CD8-positive, alpha-beta memory T cell (primary cell): ENCODE data around the gene LMTK3. TPM values are rescaled to one million over a fixed set of nuclear protein-coding genes. Genes with fewer than 3 reads are reported as not detected.
A peak's percentile ranks its signal among the peaks of the same experiment; 100 is the strongest.

Experiments used
- CTCF ChIA-PET: fragments of 350-600 bp; sonication (Branson Sonifier 250); formaldehyde crosslinking; loops from one replicate; lab custom pipeline; 2021; ENCODE audit warnings: antibody characterized with exemption; lab: Charles Lee
- POLR2A ChIA-PET: fragments of 350-600 bp; sonication (Branson Sonifier 250); formaldehyde crosslinking; loops from one replicate; lab custom pipeline; 2021; ENCODE audit warnings: antibody characterized with exemption; lab: Charles Lee
- DNase-seq, 5 donors: peaks; one replicate each; pipeline versions ENCODE4 v3.0.0 to v3.0.0-alpha.2; 2020 to 2022; ENCODE audit warnings: mixed read lengths in 1 of 5
- H3K27ac ChIP-seq: one replicate; pipeline ENCODE4 v1.7.0; 2013; ENCODE audit warnings: low read depth, mild to moderate bottlenecking, low read length, moderate library complexity
- H3K27me3 ChIP-seq: 2 replicates; pipeline ENCODE4 v1.7.0; 2013; ENCODE audit warnings: low read length, mild to moderate bottlenecking; ENCODE audit not compliant: insufficient read depth, poor library complexity, severe bottlenecking
- H3K36me3 ChIP-seq: 2 replicates; pipeline ENCODE4 v1.7.0; 2013; ENCODE audit warnings: mild to moderate bottlenecking, low read length, moderate library complexity; ENCODE audit not compliant: insufficient read depth
- H3K4me1 ChIP-seq: 2 replicates; pipeline ENCODE4 v1.7.0; 2013; ENCODE audit warnings: mild to moderate bottlenecking, low read length, moderate library complexity; ENCODE audit not compliant: insufficient read depth
- H3K4me3 ChIP-seq: 2 replicates; pipeline ENCODE4 v1.7.0; 2013; ENCODE audit warnings: mild to moderate bottlenecking, low read length
- H3K9me3 ChIP-seq: 2 replicates; pipeline ENCODE4 v1.7.0; 2013; ENCODE audit warnings: mild to moderate bottlenecking, low read length
- H3K27ac Mint-ChIP-seq, 8 donors: one replicate each; pipeline ENCODE4 v1.8.0; 2020 to 2021; ENCODE audit warnings: mixed read lengths in 8 of 8, mild to moderate bottlenecking in 6 of 8, inconsistent platforms in 3 of 8, moderate library complexity in 3 of 8
- H3K27me3 Mint-ChIP-seq, 2 donors: one replicate each; pipeline ENCODE4 v1.8.0; 2020 to 2021; ENCODE audit warnings: mixed read lengths in 2 of 2, mild to moderate bottlenecking in 1 of 2, moderate library complexity in 1 of 2
- H3K36me3 Mint-ChIP-seq, 3 donors: one replicate each; pipeline ENCODE4 v1.8.0; 2020 to 2021; ENCODE audit warnings: mixed read lengths in 3 of 3, inconsistent platforms in 1 of 3, mild to moderate bottlenecking in 1 of 3
- H3K4me1 Mint-ChIP-seq, 3 donors: one replicate each; pipeline ENCODE4 v1.8.0; 2020 to 2021; ENCODE audit warnings: mixed read lengths in 3 of 3, inconsistent platforms in 1 of 3, mild to moderate bottlenecking in 1 of 3
- H3K4me3 Mint-ChIP-seq, 7 donors: one replicate each; pipeline ENCODE4 v1.8.0; 2020 to 2021; ENCODE audit warnings: mixed read lengths in 7 of 7, mild to moderate bottlenecking in 6 of 7, moderate library complexity in 4 of 7, inconsistent platforms in 2 of 7
- H3K9me3 Mint-ChIP-seq, 5 donors: one replicate each; pipeline ENCODE4 v1.8.0; 2020 to 2022; ENCODE audit warnings: mixed read lengths in 5 of 5, mild to moderate bottlenecking in 3 of 5, moderate library complexity in 2 of 5, inconsistent platforms in 1 of 5
- polyA plus RNA-seq: library from polyadenylated mRNA; unstranded; fragments of 300-500 nt; fragmentation: Illumina TruSeq; gene quantifications from one replicate; pipeline ENCODE4 v1.2.3, GENCODE V29; 2021
- total RNA-seq, 2 experiments: library from RNA; stranded (reverse); gene quantifications; one replicate each; pipeline ENCODE4 v1.2.3, GENCODE V29; 2021

The LMTK3 gene
- total and polyA plus RNA-seq, 3 experiments from 2014 or later: 4.6 to 4.7 TPM; not detected in 1

DNA sequence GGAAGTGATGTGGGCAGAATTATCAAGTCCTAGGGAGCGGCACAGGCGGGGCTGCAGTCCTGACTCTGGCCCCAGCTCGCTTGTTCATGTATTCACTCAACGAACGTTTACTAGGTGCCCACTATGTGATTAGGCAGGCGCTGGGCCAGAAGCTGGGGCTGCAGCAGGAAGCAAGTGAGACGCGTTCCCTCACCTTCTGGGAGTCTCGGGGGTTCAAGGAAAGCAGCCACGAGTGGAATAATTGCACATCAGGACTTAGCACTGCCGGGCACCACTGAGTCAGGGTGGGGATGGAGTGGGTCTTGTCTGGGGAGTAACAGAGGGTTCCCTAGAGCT lies 2.5 kb upstream of the LMTK3 start:
- Histone ChIP-seq H3K9me3 (no peaks in the 10 kb centered on the region), H3K27me3 (no peaks in the 10 kb centered on the region), H3K36me3 (no peaks in the 10 kb centered on the region), H3K4me3 (peak overlapping the region; percentile 89), H3K27ac (no peak overlapping the region), H3K4me1 (peaks cover 28% of the 10 kb centered on the region)
- H3K36me3 Mint-ChIP-seq: peaks cover 0 to 7% (median 0%) of the 10 kb centered on the region in 3 donors
- H3K4me1 Mint-ChIP-seq: peaks cover 13 to 16% (median 15%) of the 10 kb centered on the region in 3 donors
- no peaks in the 10 kb centered on the region for H3K9me3 Mint-ChIP-seq
- H3K27me3 Mint-ChIP-seq: no peaks in the 10 kb centered on the region
- H3K4me3 Mint-ChIP-seq: peak overlapping the region in 1 of 7 donors; percentile 39
- ChIA-PET CTCF (interaction anchor here (2.0 kb wide), 1 partner anchor 70 kb away, joined by 7 read pairs; no protein-coding TSS in a partner anchor), POLR2A (interaction anchor here (0.6 to 1.2 kb wide), 4 partner anchors 21 to 755 kb away, joined by 3 to 5 read pairs (median 3); partner anchors contain the start of gene RPL18)
- DNase-seq: no peak
- peak overlapping the region in 3 of 8 donors; percentile 70 to 90 (median 90) for H3K27ac Mint-ChIP-seq

DNA sequence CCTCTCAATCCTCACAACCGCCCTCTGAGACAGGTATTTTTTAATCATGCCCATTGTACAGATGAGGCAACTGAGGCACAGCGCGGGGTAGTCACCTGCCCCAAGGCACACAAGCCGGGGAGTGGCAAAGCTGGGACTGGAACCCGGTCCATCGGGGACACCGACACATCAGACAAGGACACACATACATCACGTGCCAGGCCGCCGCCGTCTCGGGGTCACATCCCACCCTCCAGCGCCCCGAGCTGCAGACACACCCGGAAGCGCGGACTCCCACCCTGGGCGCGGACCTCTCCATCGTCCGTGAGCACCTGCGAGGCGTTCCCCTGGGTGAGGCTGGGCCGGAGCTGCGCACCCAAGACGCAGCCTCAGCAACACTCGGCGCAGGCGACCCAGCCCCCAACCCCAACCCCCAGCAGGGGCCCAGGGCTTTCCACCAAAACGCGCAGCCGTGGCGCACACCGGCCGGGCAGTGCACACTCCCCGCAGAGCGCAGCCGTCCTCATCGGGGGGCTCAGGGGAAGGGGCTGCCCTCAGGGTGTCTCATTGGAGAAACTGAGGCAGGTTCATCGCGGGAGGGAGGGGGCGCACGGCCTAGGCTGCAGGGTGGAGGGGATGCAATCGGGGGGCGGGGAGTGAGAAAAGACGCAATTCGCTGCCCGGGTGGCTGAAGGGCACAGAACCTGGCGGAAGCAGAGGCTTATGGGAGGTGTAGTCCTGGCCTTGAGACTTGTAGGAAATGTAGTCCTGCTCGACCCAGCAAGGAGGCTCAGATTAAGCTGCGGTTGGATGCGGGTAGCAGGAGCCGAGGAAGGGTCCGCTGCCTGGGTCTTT lies 1.9 kb upstream of the LMTK3 start:
- Histone ChIP-seq H3K36me3 (no peaks in the 10 kb centered on the region), H3K4me3 (peak overlapping the region; percentile 89), H3K27ac (peak overlapping the region; percentile 59), H3K9me3 (no peaks in the 10 kb centered on the region), H3K27me3 (no peaks in the 10 kb centered on the region), H3K4me1 (peaks cover 28% of the 10 kb centered on the region)
- Mint-ChIP-seq H3K27ac (peak overlapping the region in 6 of 8 donors; percentile 70 to 92 (median 90)), H3K4me1 (peaks cover 13 to 16% (median 15%) of the 10 kb centered on the region in 3 donors), H3K9me3 (no peaks in the 10 kb centered on the region), H3K36me3 (peaks cover 0 to 7% (median 0%) of the 10 kb centered on the region in 3 donors), H3K4me3 (no peak overlapping the region), H3K27me3 (no peaks in the 10 kb centered on the region)
- peak; percentile 58 to 85 (median 65) for DNase-seq
- POLR2A ChIA-PET: interaction anchor here (0.6 to 1.2 kb wide), 4 partner anchors 20 to 754 kb away, joined by 3 to 5 read pairs (median 3); partner anchors contain the start of gene RPL18
- CTCF ChIA-PET: interaction anchor here (2.0 kb wide), 1 partner anchor 71 kb away, joined by 7 read pairs; no protein-coding TSS in a partner anchor

DNA sequence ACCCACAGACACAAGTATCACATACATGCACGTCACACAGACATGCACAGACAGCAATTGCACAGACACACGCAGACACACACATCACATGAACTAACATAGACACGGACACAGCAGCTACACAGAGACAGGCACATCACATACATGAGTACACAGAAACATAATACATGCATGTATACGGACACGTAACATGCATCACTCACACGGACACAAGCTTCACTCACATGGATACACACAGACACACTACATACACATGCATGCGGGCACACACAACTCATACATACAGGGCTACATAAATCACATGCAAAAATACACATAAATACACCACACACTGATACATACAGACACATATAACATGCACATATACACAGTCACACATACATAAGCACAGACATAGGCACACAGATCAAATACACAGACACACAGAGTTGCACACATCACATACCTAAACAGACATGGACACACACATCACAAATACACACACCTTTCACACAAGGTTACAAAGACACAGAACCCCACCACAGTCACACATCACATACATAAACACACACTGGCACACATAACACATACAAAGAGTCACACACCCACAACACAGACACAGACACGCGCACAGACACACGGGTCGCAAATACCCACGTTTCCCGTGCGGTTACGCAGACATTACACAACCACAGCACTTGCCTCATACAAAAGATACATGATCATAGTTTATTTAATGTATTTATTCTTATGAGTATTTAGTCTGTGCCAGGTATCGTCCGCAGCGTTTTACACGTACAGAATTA lies 1.1 kb upstream of the LMTK3 start:
- H3K4me3 Mint-ChIP-seq: no peak overlapping the region
- no peaks in the 10 kb centered on the region for H3K36me3 ChIP-seq
- peaks cover 28% of the 10 kb centered on the region for H3K4me1 ChIP-seq
- H3K27me3 Mint-ChIP-seq: no peaks in the 10 kb centered on the region
- no peaks in the 10 kb centered on the region for H3K9me3 Mint-ChIP-seq
- no peaks in the 10 kb centered on the region for H3K9me3 ChIP-seq
- POLR2A ChIA-PET: no interaction called here
- no peaks in the 10 kb centered on the region for H3K27me3 ChIP-seq
- peak overlapping the region; percentile 89 for H3K4me3 ChIP-seq
- peak in 2 of 5 donors; percentile 22 to 35 for DNase-seq
- H3K27ac ChIP-seq: peak overlapping the region; percentile 28
- peaks cover 13 to 16% (median 15%) of the 10 kb centered on the region in 3 donors for H3K4me1 Mint-ChIP-seq
- CTCF ChIA-PET: interaction anchor here (0.6 to 2.0 kb wide), 3 partner anchors 18 to 72 kb away, joined by 3 to 7 read pairs (median 3); no protein-coding TSS in a partner anchor
- no peak overlapping the region for H3K27ac Mint-ChIP-seq
- H3K36me3 Mint-ChIP-seq: peaks cover 0 to 15% (median under 1%) of the 10 kb centered on the region in 3 donors

GRCh38 chr19:48511321-48511731 lies 309 bp downstream of the LMTK3 start:
- no peaks in the 10 kb centered on the region for H3K9me3 ChIP-seq
- no peaks in the 10 kb centered on the region for H3K36me3 ChIP-seq
- Mint-ChIP-seq H3K4me3 (peak overlapping the region in 6 of 7 donors; percentile 54 to 90 (median 86)), H3K36me3 (peaks cover 0 to 22% (median 3%) of the 10 kb centered on the region in 3 donors), H3K4me1 (peaks cover 13 to 16% (median 15%) of the 10 kb centered on the region in 3 donors), H3K9me3 (no peaks in the 10 kb centered on the region), H3K27ac (peak overlapping the region in 2 of 8 donors; percentile 14 to 76), H3K27me3 (no peaks in the 10 kb centered on the region)
- ChIA-PET CTCF (interaction anchor here (1.0 kb wide), 1 partner anchor 22 kb away, joined by 4 read pairs; no protein-coding TSS in a partner anchor), POLR2A (interaction anchor here (0.6 to 0.9 kb wide), 2 partner anchors 96 to 126 kb away, joined by 3 read pairs; partner anchors contain the start of gene DBP)
- no peak overlapping the region for H3K4me3 ChIP-seq
- no peak overlapping the region for H3K27ac ChIP-seq
- DNase-seq: peak in 1 of 5 donors; percentile 63
- peaks cover 28% of the 10 kb centered on the region for H3K4me1 ChIP-seq
- H3K27me3 ChIP-seq: no peaks in the 10 kb centered on the region

DNA sequence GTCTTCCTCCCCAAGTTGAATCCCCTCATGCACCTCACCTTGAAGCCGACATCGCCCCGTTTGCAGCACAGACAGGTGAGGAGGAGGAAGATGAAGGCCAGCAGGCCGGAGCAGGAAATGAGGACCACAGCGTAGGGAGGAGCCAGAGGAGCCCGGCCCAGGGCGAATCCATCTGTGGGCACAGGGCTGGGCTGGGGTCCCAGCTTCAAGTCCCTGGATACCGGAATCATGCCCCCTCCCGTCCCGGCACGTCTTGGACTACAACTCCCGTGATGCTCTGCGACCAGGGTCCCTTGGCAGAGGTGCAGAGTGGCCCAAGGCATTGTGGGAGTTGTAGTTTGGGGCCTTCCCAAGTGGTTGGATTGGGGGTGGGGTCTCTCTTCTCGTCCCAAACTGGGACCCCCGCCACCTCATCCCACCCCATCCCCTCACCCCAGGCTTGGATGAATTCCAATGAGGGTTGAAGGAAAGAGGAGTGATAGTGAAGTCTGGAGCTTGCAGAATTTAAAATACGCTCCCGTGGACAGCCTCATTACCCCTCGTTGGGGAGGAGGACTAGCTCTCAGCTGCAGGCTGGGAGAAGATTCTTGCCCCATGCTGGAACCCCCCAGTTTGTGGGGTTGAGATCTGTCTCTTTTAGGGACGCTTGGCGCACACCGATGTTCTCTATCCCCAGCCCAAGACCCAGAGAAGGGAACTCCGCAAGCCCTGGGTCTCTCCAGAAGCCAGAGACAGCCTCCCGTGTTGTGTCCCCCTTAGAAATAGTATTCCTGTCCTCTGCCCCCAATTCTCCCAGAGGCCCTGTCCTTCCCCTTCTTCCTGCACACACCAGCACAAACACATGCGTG lies 990 bp downstream of the LMTK3 start:
- Mint-ChIP-seq H3K36me3 (peaks cover 0 to 25% (median 3%) of the 10 kb centered on the region in 3 donors), H3K4me1 (peaks cover 13 to 16% (median 15%) of the 10 kb centered on the region in 3 donors), H3K9me3 (no peaks in the 10 kb centered on the region), H3K4me3 (peak overlapping the region in 6 of 7 donors; percentile 82 to 92 (median 88)), H3K27ac (peak overlapping the region; percentile 14 to 90 (median 80)), H3K27me3 (no peaks in the 10 kb centered on the region)
- ChIA-PET POLR2A (interaction anchor here (0.6 to 0.9 kb wide), 2 partner anchors 96 to 127 kb away, joined by 3 read pairs; partner anchors contain the start of gene DBP), CTCF (interaction anchor here (1.0 kb wide), 1 partner anchor 21 kb away, joined by 4 read pairs; no protein-coding TSS in a partner anchor)
- no peaks in the 10 kb centered on the region for H3K9me3 ChIP-seq
- DNase-seq: peak; percentile 63 to 86 (median 68)
- H3K27me3 ChIP-seq: no peaks in the 10 kb centered on the region
- H3K4me3 ChIP-seq: peak overlapping the region; percentile 76
- peaks cover 28% of the 10 kb centered on the region for H3K4me1 ChIP-seq
- H3K27ac ChIP-seq: no peak overlapping the region
- H3K36me3 ChIP-seq: no peaks in the 10 kb centered on the region

- Mint-ChIP-seq H3K27me3 (no peaks in the 10 kb centered on the region), H3K36me3 (peaks cover 0 to 25% (median 3%) of the 10 kb centered on the region in 3 donors), H3K27ac (peak overlapping the region in 3 of 8 donors; percentile 12 to 71 (median 54)), H3K9me3 (no peaks in the 10 kb centered on the region), H3K4me1 (peaks cover 13 to 16% (median 15%) of the 10 kb centered on the region in 3 donors), H3K4me3 (peak overlapping the region in 4 of 7 donors; percentile 15 to 50 (median 23))
- H3K27ac ChIP-seq: no peak overlapping the region
- no peak for DNase-seq
- ChIA-PET CTCF (interaction anchor here (1.0 to 7.2 kb wide), 5 partner anchors 16 to 484 kb away, joined by 3 to 152 read pairs (median 6); partner anchors contain the start of gene RUVBL2), POLR2A (no interaction called here)
- no peak overlapping the region for H3K4me3 ChIP-seq
- H3K36me3 ChIP-seq: no peaks in the 10 kb centered on the region
- no peaks in the 10 kb centered on the region for H3K9me3 ChIP-seq
- H3K27me3 ChIP-seq: no peaks in the 10 kb centered on the region
- peaks cover 28% of the 10 kb centered on the region for H3K4me1 ChIP-seq
Observed at GRCh38 chr19:48509467-48510194, 2.0 kb downstream of the LMTK3 start.
